ENCODE results near the gene IRF2BP2. TPM values are rescaled to one million over a fixed set of nuclear protein-coding genes. Genes with fewer than 3 reads are reported as not detected.

The IRF2BP2 gene
- total RNA-seq, 2 donors from 2014 or later, result 463 to 482 TPM

DNA sequence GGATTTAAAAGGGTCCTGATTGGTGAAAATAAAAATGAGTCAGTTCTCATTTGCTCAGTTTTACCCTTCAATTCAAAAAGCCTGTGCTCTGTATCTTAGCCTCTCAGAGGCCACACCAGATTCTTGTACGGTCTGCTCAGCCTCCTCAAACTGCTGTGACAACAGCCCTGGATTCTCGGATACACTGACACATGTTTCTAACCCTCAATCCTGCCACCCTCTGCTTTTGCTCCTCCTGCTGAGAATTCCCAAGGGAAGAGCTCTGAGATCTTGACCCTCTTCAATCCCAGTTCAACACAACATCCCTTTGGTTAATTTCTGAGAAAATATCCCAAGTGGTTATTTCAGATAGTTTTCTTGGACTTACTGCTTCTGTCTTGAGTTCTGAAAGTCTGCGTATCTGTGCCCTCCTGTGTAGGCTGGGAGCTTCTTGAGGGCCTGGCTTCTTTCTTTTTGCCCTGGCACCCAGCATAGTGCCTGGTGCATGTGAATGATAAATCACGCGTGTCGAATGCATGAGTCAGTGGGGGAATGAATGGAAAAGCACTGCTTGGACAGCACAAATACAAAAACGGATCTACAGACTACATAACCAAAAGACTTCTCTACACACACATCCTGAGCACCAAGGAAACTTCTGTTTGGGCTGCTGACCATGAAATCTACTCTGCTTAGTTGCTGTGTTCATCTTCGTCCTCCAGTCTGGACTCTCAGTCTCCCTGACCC is 24.5 kb downstream of the IRF2BP2 start:
- DNase-seq, result no peak
- no peak overlapping the region for H3K4me3 Mint-ChIP-seq
- ATAC-seq, result no peak
- H3K36me3 Mint-ChIP-seq (ENCODE audit: low read depth), result peaks cover 4% of the 10 kb centered on the region
- peaks cover 34% of the 10 kb centered on the region for H3K27me3 Mint-ChIP-seq
- H3K4me1 Mint-ChIP-seq, result peaks cover 2% of the 10 kb centered on the region
- H3K27ac Mint-ChIP-seq, result no peak overlapping the region
- no peaks in the 10 kb centered on the region for H3K9me3 ChIP-seq (ENCODE audit: control insufficient read depth, low read length, poor library complexity, severe bottlenecking)

DNA sequence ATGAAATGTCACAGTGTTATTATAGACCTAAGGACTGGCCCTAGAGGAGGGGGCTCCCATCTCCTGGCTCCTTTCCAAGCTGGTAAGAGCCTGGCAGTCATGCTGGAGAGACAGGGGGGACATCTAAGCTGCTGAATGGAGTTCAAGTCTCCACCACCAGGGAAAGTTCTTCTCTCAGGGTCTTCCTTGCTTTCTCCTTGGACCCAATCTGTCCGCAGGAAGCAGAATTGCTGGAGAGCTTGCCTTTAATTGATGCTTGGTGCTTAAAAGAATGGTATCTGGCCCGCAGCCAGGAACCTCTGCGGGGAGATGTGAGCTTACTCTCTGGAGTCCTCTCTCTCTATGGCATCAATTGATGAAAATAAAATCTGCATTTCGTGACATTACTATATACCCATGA is 25.1 kb downstream of the IRF2BP2 start:
- no peak overlapping the region for H3K4me3 Mint-ChIP-seq
- no peak overlapping the region for H3K27ac Mint-ChIP-seq
- peaks cover 4% of the 10 kb centered on the region for H3K36me3 Mint-ChIP-seq (ENCODE audit: low read depth)
- H3K27me3 Mint-ChIP-seq, result peaks cover 34% of the 10 kb centered on the region
- H3K9me3 ChIP-seq (ENCODE audit: control insufficient read depth, low read length, poor library complexity, severe bottlenecking), result no peaks in the 10 kb centered on the region
- ATAC-seq (no peak), DNase-seq (no peak)
- peaks cover 2% of the 10 kb centered on the region for H3K4me1 Mint-ChIP-seq

DNA sequence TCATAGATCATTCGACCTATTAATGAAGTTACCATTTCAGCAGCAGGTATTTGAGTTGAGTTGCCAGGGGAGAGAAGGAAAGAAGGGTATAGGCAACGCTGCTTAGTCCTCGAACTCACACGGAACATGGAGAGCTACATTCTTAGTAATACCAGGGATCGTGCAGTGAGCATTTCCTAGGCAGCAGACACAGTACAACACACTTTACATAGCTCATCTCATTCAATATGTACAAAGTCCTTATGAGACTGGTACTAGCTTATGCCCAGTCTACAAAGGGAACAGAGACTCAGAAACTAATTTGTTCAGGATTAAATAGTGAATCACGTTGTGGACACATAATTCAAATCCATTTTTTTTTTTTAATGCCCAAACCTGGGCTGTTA is 25.6 kb downstream of the IRF2BP2 start:
- Mint-ChIP-seq H3K4me3 (no peak overlapping the region), H3K4me1 (peaks cover 2% of the 10 kb centered on the region)
- ATAC-seq, result no peak

DNA sequence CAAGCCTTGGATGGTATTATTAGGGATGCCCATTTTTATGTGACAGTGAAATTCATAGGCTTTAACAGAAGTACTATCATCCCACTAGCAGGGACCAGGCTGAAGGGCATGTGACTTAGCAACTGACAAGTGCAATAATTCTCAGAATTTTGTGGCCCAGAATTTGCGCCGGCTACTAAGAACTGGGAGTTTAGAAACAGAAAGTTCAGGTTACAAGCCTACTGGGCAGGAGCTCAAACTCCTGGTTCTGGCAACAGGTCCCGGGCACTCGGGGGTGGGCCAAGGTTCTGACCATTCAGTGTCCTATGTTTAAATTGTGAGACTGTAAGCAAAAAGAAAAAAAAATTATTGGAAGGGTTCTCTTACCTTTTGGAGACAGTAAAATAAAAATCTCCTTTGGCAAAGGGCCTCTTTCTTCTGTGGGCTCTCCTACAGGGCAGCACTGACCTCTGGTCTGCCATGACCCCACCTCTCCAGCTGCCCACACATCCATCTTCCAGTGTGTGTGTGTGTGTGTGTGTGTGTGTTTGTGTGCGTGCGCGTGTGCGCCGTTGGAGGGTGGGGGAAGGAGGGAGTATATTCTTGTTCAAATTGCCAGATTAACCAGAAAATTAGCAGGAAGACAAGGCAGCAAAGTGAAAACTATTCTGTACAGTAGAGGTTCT is 26.1 kb downstream of the IRF2BP2 start:
- ATAC-seq (no peak), DNase-seq (no peak)
- Mint-ChIP-seq H3K27ac (no peak overlapping the region), H3K4me3 (no peak overlapping the region), H3K4me1 (peaks cover 2% of the 10 kb centered on the region), H3K36me3 (ENCODE audit: low read depth) (peaks cover 4% of the 10 kb centered on the region), H3K27me3 (peaks cover 26% of the 10 kb centered on the region)
- H3K9me3 ChIP-seq (ENCODE audit: control insufficient read depth, low read length, poor library complexity, severe bottlenecking), result no peaks in the 10 kb centered on the region

More for the DNA sequence above, 25.6 kb downstream of the IRF2BP2 start:
- H3K9me3 ChIP-seq (ENCODE audit: control insufficient read depth, low read length, poor library complexity, severe bottlenecking), result no peaks in the 10 kb centered on the region
- peaks cover 31% of the 10 kb centered on the region for H3K27me3 Mint-ChIP-seq
- H3K27ac Mint-ChIP-seq, result no peak overlapping the region
- H3K36me3 Mint-ChIP-seq (ENCODE audit: low read depth), result peaks cover 4% of the 10 kb centered on the region
- DNase-seq, result no peak

DNA sequence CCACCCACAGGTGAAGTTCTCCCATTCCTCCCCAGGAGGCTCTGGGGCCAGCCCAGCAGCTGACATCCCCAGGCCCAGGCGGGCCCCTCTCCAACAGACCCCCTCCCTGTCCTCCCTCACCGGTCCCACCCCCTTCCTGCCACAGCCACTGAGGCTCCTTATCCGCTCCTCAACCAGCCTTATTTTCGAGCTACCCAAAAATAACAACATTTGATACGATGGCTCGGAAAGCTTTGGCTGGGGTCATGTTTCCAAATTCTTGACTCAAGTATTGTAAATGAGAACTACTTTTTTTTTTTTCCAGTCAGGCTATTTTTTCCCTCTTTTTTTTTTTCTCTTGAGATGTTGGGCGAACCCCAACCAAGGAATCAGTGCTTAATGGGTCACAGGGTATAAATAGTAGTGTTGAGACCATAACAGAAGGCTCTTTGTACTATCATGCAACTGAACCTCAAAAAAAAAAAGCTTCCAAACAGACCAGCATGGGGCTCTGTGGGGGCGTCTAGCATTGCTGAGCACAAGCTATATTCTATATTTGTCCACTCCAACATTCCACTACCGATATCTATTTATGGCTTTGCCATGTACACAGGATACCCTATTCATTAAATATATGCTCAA is 27.2 kb downstream of the IRF2BP2 start:
- H3K9me3 ChIP-seq (ENCODE audit: control insufficient read depth, low read length, poor library complexity, severe bottlenecking), result no peaks in the 10 kb centered on the region
- H3K27me3 Mint-ChIP-seq, result peaks cover 31% of the 10 kb centered on the region
- peaks cover 4% of the 10 kb centered on the region for H3K36me3 Mint-ChIP-seq (ENCODE audit: low read depth)
- peaks cover 2% of the 10 kb centered on the region for H3K4me1 Mint-ChIP-seq
- H3K4me3 Mint-ChIP-seq, result no peak overlapping the region
- H3K27ac Mint-ChIP-seq, result no peak overlapping the region
- ATAC-seq, result no peak
- DNase-seq, result no peak

DNA sequence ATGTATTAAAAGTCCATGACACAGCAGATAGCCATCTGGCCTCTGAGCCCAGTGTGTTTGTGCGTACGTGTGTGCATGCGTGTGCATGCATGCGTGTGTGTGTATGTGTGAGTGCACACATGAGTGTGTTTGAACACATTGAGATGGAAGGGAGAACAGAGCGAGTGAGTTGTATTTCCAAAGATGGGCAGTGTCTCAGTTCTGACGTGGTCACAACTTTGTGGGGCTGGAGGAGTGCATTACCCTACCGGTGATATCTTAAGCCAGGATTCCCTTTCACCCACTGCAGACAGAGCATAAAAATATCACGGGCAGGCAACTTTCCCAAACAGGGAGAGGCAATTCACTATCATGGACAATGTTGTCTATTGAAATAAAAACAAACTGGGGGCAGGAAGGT is 27.8 kb downstream of the IRF2BP2 start:
- H3K36me3 Mint-ChIP-seq (ENCODE audit: low read depth), result peaks cover 4% of the 10 kb centered on the region
- DNase-seq (no peak), ATAC-seq (no peak)
- H3K9me3 ChIP-seq (ENCODE audit: control insufficient read depth, low read length, poor library complexity, severe bottlenecking), result no peaks in the 10 kb centered on the region
- H3K4me1 Mint-ChIP-seq, result no peaks in the 10 kb centered on the region
- H3K27me3 Mint-ChIP-seq, result peaks cover 26% of the 10 kb centered on the region
- no peak overlapping the region for H3K27ac Mint-ChIP-seq
- H3K4me3 Mint-ChIP-seq, result no peak overlapping the region

DNA sequence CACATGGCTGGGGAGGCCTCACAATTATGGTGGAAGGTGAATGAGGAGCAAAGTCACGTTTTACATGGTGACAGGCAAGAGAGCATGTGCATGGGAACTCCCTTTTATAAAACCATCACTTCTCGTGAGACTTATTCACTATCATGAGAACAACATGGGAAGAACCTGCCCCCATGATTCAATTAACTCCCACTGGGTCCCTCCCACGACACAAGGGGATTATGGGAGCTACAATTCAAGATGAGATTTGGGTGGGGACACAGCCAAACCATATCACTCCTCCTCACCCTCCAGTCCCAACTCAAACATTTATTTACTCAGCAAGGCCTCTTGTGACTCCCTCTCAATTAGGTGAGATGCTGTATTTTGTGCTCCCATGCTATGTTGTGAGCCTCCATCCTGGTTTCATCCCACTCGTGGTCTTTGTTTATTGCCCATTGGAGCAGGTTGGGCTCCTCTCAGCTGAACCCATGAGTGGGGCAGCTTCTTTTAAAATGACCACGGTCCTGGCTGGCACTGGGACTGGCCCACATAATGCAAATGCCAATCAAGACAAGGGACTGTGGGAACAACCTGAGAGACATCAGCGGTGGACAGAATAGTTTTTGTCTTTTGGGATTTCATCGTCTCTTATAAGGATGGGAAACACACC is 28.8 kb downstream of the IRF2BP2 start:
- ATAC-seq (no peak), DNase-seq (no peak)
- Mint-ChIP-seq H3K27ac (no peak overlapping the region), H3K27me3 (peaks cover 16% of the 10 kb centered on the region), H3K4me3 (no peak overlapping the region), H3K36me3 (ENCODE audit: low read depth) (no peaks in the 10 kb centered on the region), H3K4me1 (no peaks in the 10 kb centered on the region)
- H3K9me3 ChIP-seq (ENCODE audit: control insufficient read depth, low read length, poor library complexity, severe bottlenecking), result no peaks in the 10 kb centered on the region

DNA sequence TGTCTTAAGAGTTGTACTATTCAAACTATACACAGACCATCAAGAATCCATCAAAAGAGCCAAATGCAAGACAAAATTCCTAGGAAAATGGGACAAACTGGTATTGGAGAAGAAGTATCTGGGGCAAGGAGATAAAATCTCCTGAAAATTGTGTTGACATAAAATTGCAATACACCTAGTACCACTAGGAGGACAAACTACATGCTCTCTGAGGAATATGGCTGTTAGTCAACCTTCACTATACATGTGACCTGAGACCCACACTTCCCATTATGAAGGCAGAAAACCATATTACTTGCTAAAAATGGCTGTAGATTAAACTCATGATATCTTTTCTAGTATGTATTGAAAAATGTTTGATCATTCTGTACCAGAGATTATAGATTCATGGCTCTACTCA is 30.0 kb downstream of the IRF2BP2 start:
- H3K9me3 ChIP-seq (ENCODE audit: control insufficient read depth, low read length, poor library complexity, severe bottlenecking), result no peaks in the 10 kb centered on the region
- no peak for DNase-seq
- no peaks in the 10 kb centered on the region for H3K36me3 Mint-ChIP-seq (ENCODE audit: low read depth)
- peaks cover 8% of the 10 kb centered on the region for H3K27me3 Mint-ChIP-seq
- no peak overlapping the region for H3K27ac Mint-ChIP-seq
- ATAC-seq, result peak; percentile 62
- no peaks in the 10 kb centered on the region for H3K4me1 Mint-ChIP-seq
- H3K4me3 Mint-ChIP-seq, result no peak overlapping the region

DNA sequence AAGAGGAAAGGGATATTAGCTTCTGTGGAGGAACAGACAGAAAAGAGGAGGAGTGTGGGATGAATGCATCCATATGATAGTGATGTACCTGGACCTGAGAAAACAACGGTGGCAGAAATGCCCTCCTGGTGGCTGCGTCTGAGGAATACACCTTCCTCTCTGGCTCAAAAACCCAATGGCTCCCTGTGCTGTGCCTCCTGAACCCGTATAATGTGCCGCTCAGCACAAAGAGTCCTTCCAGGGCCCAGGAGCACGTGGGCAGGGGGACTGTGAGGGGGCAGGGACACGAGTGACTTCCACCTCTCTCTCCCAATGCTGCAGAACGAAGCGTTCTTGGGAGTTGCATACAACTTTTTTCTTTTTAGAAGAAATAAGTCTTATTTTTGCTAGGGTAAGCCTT is 31.2 kb downstream of the IRF2BP2 start:
- H3K27me3 Mint-ChIP-seq, result peaks cover 8% of the 10 kb centered on the region
- H3K4me3 Mint-ChIP-seq, result no peak overlapping the region
- no peaks in the 10 kb centered on the region for H3K36me3 Mint-ChIP-seq (ENCODE audit: low read depth)
- no peak overlapping the region for H3K27ac Mint-ChIP-seq
- no peak for DNase-seq
- no peak for ATAC-seq
- H3K9me3 ChIP-seq (ENCODE audit: control insufficient read depth, low read length, poor library complexity, severe bottlenecking), result no peaks in the 10 kb centered on the region
- no peaks in the 10 kb centered on the region for H3K4me1 Mint-ChIP-seq

DNA sequence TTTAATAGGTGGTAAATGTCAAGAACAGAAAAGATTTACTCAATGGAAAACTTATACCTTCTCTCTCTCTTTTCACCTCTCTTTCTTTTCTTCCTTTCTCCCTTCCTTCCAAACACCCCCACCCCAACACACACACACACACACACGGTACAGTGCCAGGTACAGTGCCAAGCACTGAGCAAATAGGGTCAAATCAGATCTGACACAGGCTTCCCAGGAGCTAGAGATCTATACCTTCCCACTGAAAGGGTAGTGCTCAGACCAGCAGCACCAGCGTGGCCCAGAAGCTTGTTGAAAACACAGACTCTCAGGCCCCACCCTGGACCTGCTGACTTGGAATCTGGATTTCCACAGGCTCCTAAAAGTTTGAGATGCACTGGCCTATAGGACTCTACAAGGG is 31.9 kb downstream of the IRF2BP2 start:
- Mint-ChIP-seq H3K27ac (no peak overlapping the region), H3K36me3 (ENCODE audit: low read depth) (no peaks in the 10 kb centered on the region), H3K27me3 (peaks cover 8% of the 10 kb centered on the region), H3K4me3 (no peak overlapping the region), H3K4me1 (no peaks in the 10 kb centered on the region)
- DNase-seq (no peak), ATAC-seq (no peak)
- no peaks in the 10 kb centered on the region for H3K9me3 ChIP-seq (ENCODE audit: control insufficient read depth, low read length, poor library complexity, severe bottlenecking)

DNA sequence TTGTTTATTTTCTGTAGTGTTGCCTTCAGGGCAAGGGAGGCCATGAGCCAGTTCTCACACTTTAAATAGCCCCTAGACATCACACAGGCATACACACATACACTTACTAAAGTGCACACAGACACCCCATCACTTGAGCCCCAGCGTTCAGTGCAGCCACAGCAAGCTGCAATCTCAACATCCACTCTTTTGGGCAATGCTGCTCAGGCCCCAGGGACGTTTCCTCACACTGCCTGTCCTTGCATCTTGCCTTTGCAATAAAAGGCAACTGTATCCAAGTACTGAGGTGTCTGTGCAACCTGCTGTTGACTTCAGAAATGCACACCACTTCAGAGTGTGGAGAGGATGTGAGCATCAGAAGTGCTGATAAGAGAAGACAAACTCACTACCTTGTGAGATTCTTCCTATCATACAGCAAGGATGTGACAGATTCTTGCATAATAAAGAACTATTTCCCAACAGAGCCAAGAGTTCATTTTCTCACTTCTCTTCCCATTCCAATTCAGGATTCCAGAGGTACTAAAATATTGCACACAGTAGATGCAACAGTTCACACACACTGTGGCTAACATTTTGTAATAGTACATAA is 36.2 kb downstream of the IRF2BP2 start:
- Mint-ChIP-seq H3K4me1 (no peaks in the 10 kb centered on the region), H3K4me3 (no peak overlapping the region), H3K27me3 (peaks cover 13% of the 10 kb centered on the region), H3K36me3 (ENCODE audit: low read depth) (no peaks in the 10 kb centered on the region), H3K27ac (no peak overlapping the region)
- no peak for DNase-seq
- no peak for ATAC-seq
- no peaks in the 10 kb centered on the region for H3K9me3 ChIP-seq (ENCODE audit: control insufficient read depth, low read length, poor library complexity, severe bottlenecking)

DNA sequence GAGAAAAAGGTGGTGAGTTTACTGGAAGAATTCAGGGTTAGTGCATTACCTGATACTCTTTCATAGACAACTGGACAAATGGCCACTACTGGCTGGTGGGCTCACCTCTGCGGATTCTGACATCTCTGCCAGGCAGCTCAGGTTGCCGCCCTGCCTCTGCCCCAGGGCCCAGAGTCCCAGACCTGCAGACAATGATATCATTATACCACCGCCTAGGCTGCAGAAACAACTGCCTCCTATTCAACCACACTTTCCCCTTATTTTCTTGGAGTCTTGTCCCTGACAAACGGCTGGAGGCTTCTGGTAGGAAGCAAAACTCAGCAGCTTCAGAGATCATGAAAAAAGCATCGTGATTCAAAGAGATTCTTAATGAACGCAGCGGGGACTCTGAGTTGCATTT is 37.0 kb downstream of the IRF2BP2 start:
- Mint-ChIP-seq H3K27ac (no peak overlapping the region), H3K27me3 (peaks cover 7% of the 10 kb centered on the region), H3K4me3 (no peak overlapping the region), H3K36me3 (ENCODE audit: low read depth) (no peaks in the 10 kb centered on the region), H3K4me1 (no peaks in the 10 kb centered on the region)
- DNase-seq (no peak), ATAC-seq (no peak)
- no peaks in the 10 kb centered on the region for H3K9me3 ChIP-seq (ENCODE audit: control insufficient read depth, low read length, poor library complexity, severe bottlenecking)

DNA sequence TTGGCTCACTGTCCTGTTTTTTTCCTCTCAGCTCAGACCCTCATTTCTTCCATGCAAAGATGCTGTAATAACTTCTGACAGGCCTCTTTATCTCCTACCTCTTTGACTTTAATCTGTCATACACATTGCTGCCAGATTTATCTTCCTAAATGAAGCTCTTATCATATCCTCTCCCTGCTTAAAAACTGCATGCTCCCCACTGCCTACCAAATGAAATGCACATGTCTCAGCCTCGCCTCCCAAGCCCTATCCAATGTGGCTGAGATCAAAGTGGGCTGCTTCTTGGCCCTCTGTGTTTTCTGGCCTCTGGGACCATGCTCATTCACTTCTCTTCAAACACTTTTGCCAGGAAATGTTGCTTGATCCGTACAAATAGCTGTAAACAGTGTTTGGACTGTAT is 38.3 kb downstream of the IRF2BP2 start:
- Mint-ChIP-seq H3K27me3 (peaks cover 6% of the 10 kb centered on the region), H3K4me3 (no peak overlapping the region), H3K27ac (no peak overlapping the region), H3K4me1 (no peaks in the 10 kb centered on the region), H3K36me3 (ENCODE audit: low read depth) (no peaks in the 10 kb centered on the region)
- ATAC-seq, result no peak
- DNase-seq, result no peak
- H3K9me3 ChIP-seq (ENCODE audit: control insufficient read depth, low read length, poor library complexity, severe bottlenecking), result no peaks in the 10 kb centered on the region

Data from T-helper 17 cell (primary cell).